Measurements from ENCODE around the gene SPRR2E. TPM values are rescaled to one million over a fixed set of nuclear protein-coding genes. Genes with fewer than 3 reads are reported as not detected.

The SPRR2E gene
- not detected for total RNA-seq

DNA sequence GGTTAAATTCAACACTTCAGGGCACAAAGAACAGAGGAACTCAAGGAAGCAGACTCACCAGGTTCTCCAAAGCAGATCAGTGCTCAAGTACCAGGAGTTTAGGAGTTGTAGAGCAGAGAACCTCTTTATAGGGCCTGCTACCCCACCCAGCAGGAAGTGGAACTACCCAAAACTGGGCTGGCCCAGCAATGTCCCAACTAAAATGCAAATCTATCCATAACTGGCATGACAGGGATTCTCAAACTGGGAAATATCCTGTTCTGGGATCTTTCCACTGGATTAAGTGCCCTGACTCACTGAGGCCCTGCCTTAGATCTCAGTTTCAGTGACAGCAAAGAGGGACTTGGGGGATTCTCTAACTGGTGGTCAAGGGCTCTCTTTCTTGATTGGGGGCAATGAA lies at the start of gene SPRR2E:
Gene SPRR2E (minus strand): TSS at position 101 of the 400 bp plus-strand sequence. CDS start 775 bp downstream, outside the sequence.

DNA sequence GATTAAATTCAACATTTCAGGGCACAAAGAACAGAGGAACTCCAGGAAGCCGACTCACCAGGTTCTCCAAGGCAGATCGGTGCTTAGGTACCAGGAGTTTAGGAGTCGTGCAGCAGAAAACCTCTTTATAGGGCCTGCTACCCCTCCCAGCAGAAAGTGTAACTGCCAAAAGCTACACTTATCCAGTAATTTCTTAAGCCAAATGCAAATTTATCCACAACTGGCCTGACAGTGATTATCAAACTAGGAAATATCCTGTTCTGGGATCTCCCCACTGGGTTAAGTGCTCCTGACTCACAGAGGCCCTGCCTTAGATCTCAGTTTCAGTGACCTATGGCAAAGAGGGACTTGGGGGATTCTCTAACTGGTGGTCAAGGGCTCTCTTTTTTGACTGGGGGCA lies 19.1 kb upstream of the SPRR2E start, which contains the start of gene SPRR2F:
Gene SPRR2F (minus strand): TSS at position 101 of the 400 bp plus-strand sequence. CDS start 783 bp downstream, outside the sequence.

DNA sequence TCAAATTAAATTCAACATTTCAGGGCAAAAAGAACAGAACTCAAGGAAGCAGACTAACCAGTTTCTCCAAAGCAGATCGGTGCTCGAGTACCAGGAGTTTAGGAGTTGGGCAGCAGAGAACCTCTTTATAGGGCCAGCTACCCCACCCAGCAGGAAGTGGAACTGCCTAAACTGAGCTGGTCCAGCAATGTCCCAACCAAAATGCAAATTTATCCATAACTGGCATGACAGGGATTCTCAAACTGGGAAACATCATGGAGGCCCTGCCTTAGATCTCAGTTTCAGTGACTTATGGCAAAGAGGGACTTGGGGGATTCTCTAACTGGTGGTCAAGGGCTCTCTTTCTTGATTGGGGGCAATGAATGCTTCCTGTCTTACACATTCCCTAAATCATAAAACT lies 22.8 kb downstream of the SPRR2E start, which contains the start of gene SPRR2B:
Gene SPRR2B (minus strand): TSS at position 101 of the 400 bp plus-strand sequence. CDS start 772 bp downstream, outside the sequence.

GRCh38 chr1:153057375-153057774 lies 37.0 kb downstream of the SPRR2E start, which contains the start of gene SPRR2A:
Gene SPRR2A (minus strand): TSS chr1:153057512. CDS start chr1:153056735, 777 bp downstream.

Small RNA genes lying within 50 kb of the gene (small RNA-seq; reads per million reads assigned to genes)
- not detected for gene SPRR2C (ENCODE audit: low replicate concordance)

Other genes with a start within 250 kb of the SPRR2E start
- not detected for gene LCE7A, start 234.5 kb downstream of the SPRR2E start, total RNA-seq
- not detected for gene SMCP, start 216.2 kb downstream of the SPRR2E start, total RNA-seq
- not detected for gene IVL, start 186.0 kb downstream of the SPRR2E start, total RNA-seq
- gene SPRR5, start 147.3 kb downstream of the SPRR2E start, total RNA-seq = not detected
- gene SPRR4, start 123.9 kb downstream of the SPRR2E start, total RNA-seq = not detected
- not detected for gene SPRR1A, start 110.4 kb downstream of the SPRR2E start, total RNA-seq
- gene SPRR3, start 92.8 kb downstream of the SPRR2E start, total RNA-seq = not detected
- gene SPRR1B, start 63.3 kb downstream of the SPRR2E start, total RNA-seq = not detected
- not detected for gene SPRR2D, start 53.4 kb downstream of the SPRR2E start, total RNA-seq
- not detected for gene SPRR2A, start 37.0 kb downstream of the SPRR2E start, total RNA-seq
- not detected for gene SPRR2B, start 22.9 kb downstream of the SPRR2E start, total RNA-seq
- gene SPRR2F, start 19.0 kb upstream of the SPRR2E start, total RNA-seq = not detected
- gene SPRR2G, start 56.4 kb upstream of the SPRR2E start, total RNA-seq = not detected
- gene LELP1, start 108.9 kb upstream of the SPRR2E start, total RNA-seq = not detected
- gene PRR9, start 123.1 kb upstream of the SPRR2E start, total RNA-seq = not detected
- not detected for gene LORICRIN, start 165.2 kb upstream of the SPRR2E start, total RNA-seq
- gene PGLYRP3, start 218.4 kb upstream of the SPRR2E start, total RNA-seq = not detected